OCI-LY7 (cell line): ENCODE results near the gene TBKBP1.

Experiments
- CTCF ChIP-seq: fragments of 200-600 bp; sonication (generic); conservative IDR thresholded peaks from 2 replicates; pipeline ENCODE4 v1.5.1; 2014; ENCODE audit warnings: mild to moderate bottlenecking, antibody characterized with exemption, low read length, moderate library complexity, mixed read lengths
- EZH2phosphoT487 ChIP-seq: fragments of 200-600 bp; sonication (generic); IDR thresholded peaks from 2 replicates; pipeline ENCODE4 v1.6.1; 2018; ENCODE audit warnings: low read depth, borderline replicate concordance, mild to moderate bottlenecking, mixed run types, antibody characterized with exemption, low read length, moderate library complexity, mixed read lengths

- TF ChIP-seq CTCF: no peak
- TF ChIP-seq EZH2phosphoT487: no peak
These were observed 24.9 kb upstream of the TBKBP1 start for GRCh38 chr17:47669081-47669480.
